K562 (cell line): ENCODE results near the gene CLP1. TPM values are rescaled to one million over a fixed set of nuclear protein-coding genes. Genes with fewer than 3 reads are reported as not detected.
A peak's percentile ranks its signal among the peaks of the same experiment; 100 is the strongest.

Source experiments
- CAMTA2 ChIP-seq: fragments of 250-450 bp; sonication (Bioruptor Pico); conservative IDR thresholded peaks from 2 replicates; pipeline ENCODE4 v1.5.1; 2022
- CSDE1 ChIP-seq, 2 experiments: fragments of 450-650 bp; IDR thresholded peaks; 2 replicates each; pipeline ENCODE4 v1.6.1; 2016; ENCODE audit warnings: mild to moderate bottlenecking in 1 of 2
- E2F5 ChIP-seq: sonication (generic); formaldehyde crosslinking; IDR thresholded peaks from 2 replicates; pipeline ENCODE4 v1.8.0; 2022; ENCODE audit warnings: mild to moderate bottlenecking, missing genetic modification reagents
- ELF1 ChIP-seq: fragments of 200-800 bp; sonication (Bioruptor generic); IDR thresholded peaks from 2 replicates; pipeline ENCODE4 v1.6.1; 2016; ENCODE audit warnings: missing genetic modification characterization, missing compliant biosample characterization
- FOXA1 ChIP-seq: fragments of 450-650 bp; IDR thresholded peaks from 2 replicates; pipeline ENCODE4 v1.6.1; 2016; ENCODE audit warnings: mild to moderate bottlenecking, borderline replicate concordance
- FOXJ2 ChIP-seq: fragments of 200-800 bp; sonication (Bioruptor generic); IDR thresholded peaks from 2 replicates; pipeline ENCODE4 v1.6.1; 2016; ENCODE audit warnings: missing genetic modification characterization, missing compliant biosample characterization
- GATA2 ChIP-seq: sonication (generic); formaldehyde crosslinking; IDR thresholded peaks from 2 replicates; pipeline ENCODE4 v1.4.0; 2020; ENCODE audit warnings: mild to moderate bottlenecking, missing genetic modification reagents
- GMEB1 ChIP-seq: fragments of 250-450 bp; sonication (Bioruptor Pico); IDR thresholded peaks from 2 replicates; pipeline ENCODE4 v1.4.0; 2020; ENCODE audit warnings: mild to moderate bottlenecking
- HBP1 ChIP-seq: fragments of 450-650 bp; formaldehyde crosslinking; IDR thresholded peaks from 2 replicates; pipeline ENCODE4 v1.4.0; 2022; ENCODE audit warnings: missing genetic modification characterization
- KDM1A ChIP-seq, 2 experiments: fragments of 450-650 bp; IDR thresholded peaks; 2 replicates each; pipeline ENCODE4 v1.6.1; 2016; ENCODE audit warnings: mild to moderate bottlenecking in 2 of 2
- MEIS2 ChIP-seq: fragments of 450-650 bp; IDR thresholded peaks from 2 replicates; pipeline ENCODE4 v1.6.1; 2014; ENCODE audit warnings: mild to moderate bottlenecking; ENCODE audit not compliant: partially characterized antibody
- NFIX ChIP-seq: fragments of 250-450 bp; sonication (Bioruptor Pico); IDR thresholded peaks from 2 replicates; pipeline ENCODE4 v1.4.0; 2020; ENCODE audit warnings: low read depth, mild to moderate bottlenecking, moderate library complexity
- PHB2 ChIP-seq: fragments of 450-650 bp; IDR thresholded peaks from 2 replicates; pipeline ENCODE4 v1.6.1; 2017; ENCODE audit warnings: low read depth
- RUNX1 ChIP-seq: sonication (generic); IDR thresholded peaks from 2 replicates; pipeline ENCODE4 v1.6.1; 2016; ENCODE audit warnings: antibody characterized with exemption, low read depth
- SRSF3 ChIP-seq: fragments of 200-400 bp; formaldehyde crosslinking; IDR thresholded peaks from 2 replicates; pipeline ENCODE4 v1.6.1; 2016; ENCODE audit warnings: mild to moderate bottlenecking, low read length, moderate library complexity; ENCODE audit not compliant: insufficient read depth
- SUPT5H ChIP-seq: fragments of 450-650 bp; IDR thresholded peaks from 2 replicates; pipeline ENCODE4 v1.6.1; 2016
- TARDBP ChIP-seq: fragments of 450-650 bp; IDR thresholded peaks from 2 replicates; pipeline ENCODE4 v1.6.1; 2016
- TSC22D4 ChIP-seq: fragments of 450-650 bp; IDR thresholded peaks from 2 replicates; pipeline ENCODE4 v1.6.1; 2016; ENCODE audit warnings: missing genetic modification characterization, missing biosample characterization, control low read depth
- ZFPM2 ChIP-seq: fragments of 250-450 bp; sonication (Bioruptor Pico); IDR thresholded peaks from 2 replicates; pipeline ENCODE4 v1.5.1; 2022; ENCODE audit warnings: mild to moderate bottlenecking
- ZNF277 ChIP-seq: fragments of 250-450 bp; sonication (Bioruptor Pico); IDR thresholded peaks from 2 replicates; pipeline ENCODE4 v1.8.0; 2022; ENCODE audit warnings: inconsistent platforms, mild to moderate bottlenecking, moderate library complexity, borderline replicate concordance
- ZNF395 ChIP-seq: fragments of 200-800 bp; sonication (Bioruptor generic); IDR thresholded peaks from 2 replicates; pipeline ENCODE4 v1.6.1; 2017; ENCODE audit warnings: missing genetic modification characterization, missing compliant biosample characterization
- polyA plus RNA-seq, 8 experiments: library from polyadenylated mRNA; depleted of rRNA in 4 of 8; stranded (reverse) in 5 of 8; unstranded in 3 of 8; fragments of >200 nt; fragmentation: Nextera tagmentation in 2 of 8; fragmentation: Illumina TruSeq in 1 of 8; extraction: Ambion mirVana in 2 of 8; extraction: Trizol in 1 of 8; gene quantifications; 2 replicates each; pipeline versions ENCODE4 v1.2.1 to v1.2.3, GENCODE V29; 2011 to 2014; ENCODE audit warnings: inconsistent platforms in 1 of 8, missing spikeins in 1 of 8
- total RNA-seq, 7 experiments: library from RNA; depleted of rRNA in 6 of 7; stranded (reverse); fragments of >200 nt in 6 of 7; fragmentation: Illumina TruSeq in 2 of 7; extraction: Trizol in 2 of 7; gene quantifications; 2 replicates each; pipeline versions ENCODE4 v1.2.1 to v1.2.3, GENCODE V29; 2011 to 2021; ENCODE audit warnings: low replicate concordance in 1 of 7
- TF ChIP-seq, protein P1 (sequence below): fragments of 250-450 bp; sonication (Bioruptor Pico); IDR thresholded peaks from 2 replicates; pipeline ENCODE4 v1.5.0; 2021

CLP1 gene
- total and polyA plus RNA-seq, 9 of the 15 experiments (the other 6 are each of a cell fraction or from before 2014, with no cell fraction given): 19.1 to 46.2 (median 27.8) TPM

GRCh38 chr11:57667736-57668433 lies 10.3 kb downstream of the CLP1 start, which contains the start of gene ZDHHC5 (continued):
- TF ChIP-seq MEIS2 (peak; percentile 55), TSC22D4 (tag) (no peak), PHB2 (no peak), ZFPM2 (CRISPR knock-in tag) (no peak), KDM1A (IDR thresholded peaks at IDR 0.05) (no peak), ZNF277 (CRISPR knock-in tag) (no peak), ZNF395 (CRISPR knock-in tag) (peak; percentile 91), FOXA1 (no peak), SUPT5H (peak; percentile 87), GATA2 (no peak), E2F5 (CRISPR knock-in tag) (peak; percentile 92; the same call in 1 of the 2 replicates), GMEB1 (peak; percentile 97), HBP1 (CRISPR knock-in tag) (0 out of 2 replicates have a peak, but pooled peaks have one; percentile 17), NFIX (no peak), FOXJ2 (no peak), CAMTA2 (CRISPR knock-in tag) (no peak), RUNX1 (no peak), TARDBP (0 out of 2 replicates have a peak, but pooled peaks have one; percentile 31), SRSF3 (no peak), CSDE1 (IDR thresholded peaks at IDR 0.05) (no peak), ELF1 (tag) (no peak)
- TF ChIP-seq, protein P1, sequence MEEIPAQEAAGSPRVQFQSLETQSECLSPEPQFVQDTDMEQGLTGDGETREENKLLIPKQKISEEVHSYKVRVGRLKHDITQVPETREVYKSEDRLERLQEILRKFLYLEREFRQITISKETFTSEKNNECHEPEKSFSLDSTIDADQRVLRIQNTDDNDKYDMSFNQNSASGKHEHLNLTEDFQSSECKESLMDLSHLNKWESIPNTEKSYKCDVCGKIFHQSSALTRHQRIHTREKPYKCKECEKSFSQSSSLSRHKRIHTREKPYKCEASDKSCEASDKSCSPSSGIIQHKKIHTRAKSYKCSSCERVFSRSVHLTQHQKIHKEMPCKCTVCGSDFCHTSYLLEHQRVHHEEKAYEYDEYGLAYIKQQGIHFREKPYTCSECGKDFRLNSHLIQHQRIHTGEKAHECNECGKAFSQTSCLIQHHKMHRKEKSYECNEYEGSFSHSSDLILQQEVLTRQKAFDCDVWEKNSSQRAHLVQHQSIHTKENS (CRISPR knock-in tag): no peak
